Activated CD4-positive, alpha-beta T cell treated with anti-CD3 and anti-CD28 coated beads, Interleukin-2, Interleukin-4, amounts not matched to agents 100 ng/mL and 50 ng/mL, durations not matched to agents 16 hours and 8 hours (primary cell): ENCODE measurements around the gene C10orf90.

Experiments
- DNase-seq: peaks from one replicate; pipeline ENCODE4 v3.0.0-alpha.2; 2020; ENCODE audit warnings: low spot score

The C10orf90 gene

GRCh38 chr10:126423732-126424491 is 246.6 kb downstream of the C10orf90 start:
- no peak for DNase-seq

DNA sequence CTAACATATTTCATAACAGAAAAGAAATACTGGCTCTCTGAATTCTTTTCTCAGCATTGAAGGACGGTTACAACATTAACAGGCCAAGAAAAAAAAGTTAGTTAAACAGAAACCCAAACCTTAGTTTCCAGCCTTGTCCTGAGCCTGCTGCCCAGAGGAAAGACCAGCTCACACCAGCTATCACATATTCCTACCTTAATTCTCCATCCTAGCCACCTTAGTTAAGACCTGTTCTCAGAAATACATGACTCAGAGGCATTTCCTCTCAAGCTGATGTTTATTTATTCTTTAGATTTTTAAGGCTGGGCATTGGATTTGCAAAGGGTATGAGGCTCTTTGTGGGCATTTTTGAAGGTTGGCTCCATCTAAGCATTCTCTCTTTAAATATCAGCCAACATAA is 247.9 kb downstream of the C10orf90 start:
- DNase-seq, result no peak

DNA sequence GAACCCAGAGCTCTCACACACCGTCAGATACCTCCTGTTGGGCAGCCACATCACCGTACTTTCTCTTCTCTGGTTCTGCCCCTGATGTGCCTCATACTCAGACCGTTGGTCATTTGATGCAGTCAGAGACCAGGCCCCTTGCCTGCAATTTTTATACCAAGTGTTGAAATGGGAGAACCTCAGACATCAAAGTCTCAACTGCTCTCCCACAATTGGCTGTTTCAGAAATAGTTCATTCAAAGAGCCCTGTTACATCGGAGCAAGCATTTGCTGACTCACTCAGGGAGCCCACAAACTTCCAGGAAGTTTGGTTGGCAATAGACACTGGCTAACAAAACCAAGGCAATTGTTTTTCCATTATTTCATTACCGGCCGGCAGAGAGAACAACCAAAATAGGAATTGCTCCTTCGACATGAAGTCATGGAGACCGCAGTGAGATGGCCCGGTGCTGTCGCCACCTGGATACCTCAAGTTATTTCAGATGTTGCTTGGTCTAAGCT is 248.7 kb downstream of the C10orf90 start:
- no peak for DNase-seq

DNA sequence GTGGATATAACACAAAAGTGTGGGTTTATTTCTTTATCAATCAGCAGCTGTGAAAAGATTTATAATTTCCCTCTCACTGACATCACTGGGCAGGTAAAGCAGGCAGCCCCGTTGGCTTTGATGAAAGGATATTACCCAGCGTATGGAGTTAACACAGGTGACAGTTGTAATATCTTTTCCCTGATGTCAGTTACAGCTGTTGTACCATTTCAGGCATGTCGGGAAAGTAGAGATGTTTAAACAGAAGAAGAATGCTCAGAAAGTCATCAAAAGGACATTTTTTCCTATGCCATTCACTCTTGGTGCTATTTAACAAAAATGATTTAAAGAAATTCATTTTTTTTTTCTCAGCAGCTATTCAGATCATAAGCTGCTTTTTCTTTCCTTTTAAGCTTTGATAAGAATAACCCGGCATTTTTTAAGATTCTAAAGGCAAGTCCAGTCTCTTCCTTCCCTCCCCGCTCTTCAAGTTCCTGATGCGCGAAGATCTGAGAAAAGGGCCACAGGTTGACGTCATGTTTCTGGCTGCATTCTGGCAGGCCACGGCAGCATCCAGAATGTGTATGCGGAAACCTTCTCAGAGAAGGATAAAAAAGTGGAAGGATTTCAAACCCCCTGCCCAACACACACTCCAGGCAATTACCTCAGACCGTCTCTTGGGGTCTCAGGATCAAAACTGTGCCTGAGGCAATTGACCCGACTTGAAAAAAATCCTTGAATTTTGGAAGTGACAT is 249.8 kb downstream of the C10orf90 start:
- no peak for DNase-seq

- no peak for DNase-seq
Observed at GRCh38 chr10:126417220-126417825, 253.2 kb downstream of the C10orf90 start.

DNA sequence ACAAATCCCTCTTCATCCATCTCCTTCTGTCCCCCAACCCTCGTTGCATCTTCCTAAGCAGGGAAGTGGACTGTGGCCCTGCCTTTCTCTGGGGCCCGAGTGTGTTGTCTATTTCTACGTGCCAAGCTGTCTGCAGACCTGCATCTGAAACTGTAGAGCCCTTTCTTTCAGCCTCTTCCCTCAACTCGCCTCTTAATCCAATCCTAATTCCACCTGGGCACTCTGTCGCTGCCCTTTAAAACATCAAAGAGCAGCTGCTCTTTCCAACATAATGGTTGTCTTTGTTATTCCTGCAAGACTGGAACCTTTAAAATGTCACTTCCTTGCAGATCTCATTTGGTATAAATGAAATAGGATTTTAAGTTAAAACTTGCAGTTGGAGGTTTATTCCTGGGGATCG is 260.7 kb downstream of the C10orf90 start:
- no peak for DNase-seq

- no peak for DNase-seq
Observed at GRCh38 chr10:126408953-126409641, 261.4 kb downstream of the C10orf90 start.

DNA sequence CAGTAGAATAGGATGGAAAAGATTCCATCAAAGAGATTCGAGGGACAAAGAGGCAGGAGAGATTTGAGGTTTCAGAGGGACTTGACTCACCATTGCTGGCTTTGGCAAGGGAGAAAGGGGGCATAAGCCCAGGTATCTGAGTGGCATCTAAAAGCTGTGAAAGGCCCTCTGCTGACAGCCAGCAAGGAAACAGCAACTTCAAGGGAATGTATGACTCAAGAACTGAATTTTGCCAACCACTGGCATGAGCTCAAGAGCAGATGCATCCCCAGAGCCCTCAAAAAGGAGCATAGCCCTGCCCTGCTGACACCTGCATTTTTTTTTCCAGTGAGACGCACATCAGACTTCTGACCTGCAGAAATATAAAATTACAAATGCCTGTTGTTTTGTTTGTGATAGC is 262.7 kb downstream of the C10orf90 start:
- DNase-seq, result no peak

DNA sequence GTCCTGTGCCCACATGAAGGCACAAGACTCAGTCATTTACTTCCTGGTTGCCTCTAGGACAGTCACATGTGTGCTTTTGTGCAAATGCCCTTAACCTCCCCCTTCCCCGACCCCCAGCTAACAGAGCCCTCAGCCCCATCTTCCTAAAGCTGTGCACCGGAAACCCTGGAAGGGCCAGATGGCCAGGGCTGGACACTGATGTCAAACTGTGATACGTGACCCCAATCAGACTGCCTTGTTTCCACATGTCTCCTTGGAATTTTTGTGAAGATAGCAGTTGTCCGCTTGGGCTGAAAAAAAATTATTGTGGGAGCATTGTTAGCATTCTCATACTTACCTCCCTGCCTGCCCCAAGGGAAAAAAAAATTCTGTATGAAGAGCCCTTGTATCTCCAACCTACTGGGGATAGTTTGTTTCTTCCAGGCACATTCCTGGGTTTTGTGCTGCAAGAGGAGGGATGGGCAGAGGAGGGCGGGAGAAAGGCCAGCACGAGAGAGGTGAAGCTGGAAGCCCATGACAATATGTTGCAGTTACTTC is 265.2 kb downstream of the C10orf90 start:
- no peak for DNase-seq

DNA sequence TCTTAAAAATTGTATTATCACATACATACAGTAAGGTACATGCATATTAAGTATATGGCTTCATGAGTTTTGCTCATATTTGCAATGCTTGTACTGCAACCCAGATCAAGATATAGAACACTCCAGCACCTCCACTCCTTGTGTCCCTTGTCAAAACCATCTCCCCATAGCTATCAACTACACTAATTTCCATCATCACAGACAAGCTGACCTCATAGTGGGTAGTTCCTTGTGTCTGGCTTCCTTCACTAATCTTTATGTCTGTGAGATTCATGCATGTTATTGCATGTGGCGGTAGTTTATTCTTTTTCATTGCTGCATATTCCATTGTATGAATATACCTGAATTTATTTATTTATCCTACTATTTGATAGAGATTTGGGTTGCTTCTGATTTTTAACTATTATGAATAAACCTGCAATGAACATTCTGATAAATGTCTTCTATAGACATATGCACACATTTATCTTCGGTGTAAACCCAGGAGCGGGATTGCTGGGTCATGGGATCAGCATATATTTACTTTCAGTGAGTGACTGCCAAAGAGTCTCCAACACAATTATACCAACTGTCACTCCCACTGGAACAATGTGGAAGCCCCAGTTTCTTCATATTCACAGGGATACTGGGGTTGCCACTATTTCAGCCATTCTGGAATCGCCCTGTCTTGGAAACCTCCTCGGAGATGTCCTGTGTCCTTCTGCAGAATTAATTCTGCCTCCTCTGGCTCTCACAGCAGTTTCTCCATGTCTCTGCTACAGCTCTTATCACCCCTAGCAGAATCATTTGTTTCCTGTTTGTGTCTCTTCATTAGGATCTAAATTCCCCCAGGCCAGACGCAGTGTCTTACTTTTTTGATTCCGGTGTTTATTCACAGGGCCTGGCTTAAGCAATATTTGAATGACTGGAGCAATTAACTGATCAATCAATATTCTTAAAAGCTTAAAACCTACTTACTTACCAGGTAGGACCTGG is 267.5 kb downstream of the C10orf90 start:
- no peak for DNase-seq

DNA sequence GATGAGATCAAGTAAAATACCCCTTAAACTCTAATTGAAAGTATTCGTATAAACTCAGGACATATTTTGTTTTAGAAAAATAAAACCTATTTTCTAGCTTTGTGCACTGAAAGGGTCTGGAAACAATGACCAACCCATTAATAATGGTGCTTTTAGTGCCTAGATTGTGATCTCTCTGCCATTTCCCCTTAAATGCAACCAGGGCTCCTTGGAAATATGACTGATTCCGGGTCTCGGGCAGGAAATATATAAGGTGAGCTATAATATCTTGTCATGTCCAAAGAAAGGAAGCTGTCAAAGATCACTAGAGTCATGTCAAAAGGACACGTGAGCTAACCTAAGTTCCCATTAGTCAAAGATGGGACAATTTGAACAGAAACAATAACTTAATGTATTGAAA is 269.9 kb downstream of the C10orf90 start:
- DNase-seq, result no peak

DNA sequence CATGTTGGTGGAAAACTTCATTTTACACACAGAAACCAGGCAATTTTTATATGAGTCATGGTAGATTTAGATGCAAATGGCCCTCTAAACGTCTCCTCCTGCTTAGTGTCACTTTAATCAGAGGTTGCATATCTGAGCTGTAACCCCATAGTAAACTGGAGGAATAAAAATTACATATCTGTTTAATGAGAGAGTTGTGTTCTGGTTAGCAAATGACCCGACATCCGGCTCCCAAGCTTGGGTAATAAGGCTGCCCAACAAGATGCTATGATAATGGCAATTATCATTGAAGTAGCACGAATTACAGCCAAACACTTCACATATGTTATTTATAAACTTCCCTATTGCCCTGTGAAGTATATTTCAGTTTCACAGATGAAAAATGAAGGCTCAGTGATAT is 271.6 kb downstream of the C10orf90 start:
- DNase-seq, result no peak

- no peak for DNase-seq
Observed at GRCh38 chr10:126398383-126398743, 272.1 kb downstream of the C10orf90 start.

GRCh38 chr10:126397640-126398382 is 272.7 kb downstream of the C10orf90 start:
- DNase-seq, result no peak

- no peak for DNase-seq
Observed at GRCh38 chr10:126397156-126397555, 273.3 kb downstream of the C10orf90 start.

GRCh38 chr10:126394948-126395347 is 275.5 kb downstream of the C10orf90 start:
- DNase-seq, result no peak

GRCh38 chr10:126393076-126393475 is 277.4 kb downstream of the C10orf90 start:
- no peak for DNase-seq

DNA sequence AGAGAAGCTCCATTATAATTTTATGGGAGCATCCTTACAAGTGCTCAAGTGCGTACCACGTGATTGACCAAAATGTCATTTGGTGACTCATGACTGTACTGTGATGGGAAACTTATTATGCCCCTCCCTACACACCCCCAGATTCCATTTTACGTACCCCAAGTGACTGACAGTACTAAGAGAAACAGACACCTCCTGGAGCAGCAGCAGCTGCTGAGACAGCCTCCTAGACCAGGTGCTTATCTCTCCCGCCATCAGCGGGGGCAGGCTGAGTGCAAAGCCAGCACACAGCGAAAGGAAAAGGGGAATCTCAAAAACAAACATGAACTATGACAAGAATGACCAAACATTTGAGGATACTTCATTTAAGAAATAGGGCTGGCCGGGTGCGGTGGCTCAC is 278.0 kb downstream of the C10orf90 start:
- DNase-seq, result no peak

- DNase-seq, result no peak
Observed at GRCh38 chr10:126392068-126392467, 278.4 kb downstream of the C10orf90 start.

DNA sequence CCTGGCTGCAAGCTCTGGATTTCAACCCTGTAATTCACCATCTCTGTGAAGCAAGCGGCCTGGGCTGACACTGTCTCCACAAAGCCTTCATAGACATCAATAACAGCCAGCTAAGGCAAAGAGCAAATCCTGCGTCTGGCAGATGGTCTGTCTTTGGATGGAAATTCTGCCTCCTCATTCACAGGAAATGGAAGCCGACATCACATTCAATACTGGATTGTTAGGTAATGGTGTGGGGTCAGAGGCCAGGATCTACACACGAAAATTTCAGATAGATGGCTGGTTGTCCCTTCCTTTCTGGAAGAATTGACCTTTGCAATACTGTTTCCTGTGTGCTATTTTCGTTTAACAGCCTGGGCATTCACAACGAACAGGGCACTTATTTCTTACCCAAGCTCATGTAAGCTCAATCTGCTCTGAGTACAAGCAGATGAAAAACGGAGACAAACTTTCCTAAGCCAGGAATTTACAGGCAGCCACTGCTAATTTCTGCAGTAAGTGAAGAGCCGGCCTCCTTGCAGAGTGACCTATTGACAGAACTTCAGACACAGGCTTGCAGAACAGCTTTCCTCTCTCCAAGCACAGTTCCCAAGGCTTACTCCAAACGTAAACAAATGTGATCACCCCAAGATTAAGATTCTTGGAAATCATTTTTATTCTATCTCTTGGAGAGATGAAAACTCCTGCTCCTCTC is 279.2 kb downstream of the C10orf90 start:
- no peak for DNase-seq
